OCI-LY3 (cell line): Measurements from ENCODE around the gene POLG2.

Source experiments
- H2AFZ ChIP-seq: fragments of 200-600, 300-600 bp; shearing (Covaris generic); 2 replicates; pipeline ENCODE4 v1.6.0; 2014; ENCODE audit warnings: antibody characterized with exemption, low read depth, low read length
- H3K27ac ChIP-seq: fragments of 200-600, 300-600 bp; sonication (generic); 2 replicates; pipeline ENCODE4 v1.5.1; 2014; ENCODE audit warnings: mild to moderate bottlenecking, low read length, moderate library complexity, mixed read lengths
- H3K27me3 ChIP-seq: fragments of 200-600, 300-600 bp; sonication (generic); 2 replicates; pipeline ENCODE4 v1.6.1; 2014; ENCODE audit warnings: low read depth, low read length, mixed read lengths
- H3K36me3 ChIP-seq: fragments of 200-600, 300-600 bp; sonication (generic); replicated peaks from 2 replicates; pipeline ENCODE3; 2014; ENCODE audit warnings: low read depth, low read length, mixed read lengths
- H3K4me1 ChIP-seq: fragments of 300-600, 200-600 bp; sonication (generic); 2 replicates; pipeline ENCODE4 v1.6.1; 2014; ENCODE audit warnings: low read length, mixed read lengths
- H3K4me2 ChIP-seq: fragments of 200-600, 300-600 bp; sonication (generic); 2 replicates; pipeline ENCODE4 v1.6.1; 2014; ENCODE audit warnings: low read length, mixed read lengths
- H3K4me3 ChIP-seq: fragments of 300-600, 200-600 bp; sonication (generic); 2 replicates; pipeline ENCODE4 v1.5.1; 2014; ENCODE audit warnings: antibody characterized with exemption, mild to moderate bottlenecking, low read length, moderate library complexity
- H3K79me2 ChIP-seq: fragments of 300-600, 200-600 bp; shearing (Covaris generic); 2 replicates; pipeline ENCODE4 v1.6.1; 2014; ENCODE audit warnings: mild to moderate bottlenecking, low read length, mixed read lengths
- H3K9ac ChIP-seq: fragments of 300-600, 200-600 bp; shearing (Covaris generic); 2 replicates; pipeline ENCODE4 v1.6.0; 2014; ENCODE audit warnings: mild to moderate bottlenecking, low read length, moderate library complexity
- H3K9me3 ChIP-seq: fragments of 200-600, 300-600 bp; shearing (Covaris generic); 2 replicates; pipeline ENCODE4 v1.6.1; 2014; ENCODE audit warnings: low read length, mixed read lengths; ENCODE audit not compliant: insufficient read depth
- H4K20me1 ChIP-seq: fragments of 200-600, 300-600 bp; sonication (generic); 2 replicates; pipeline ENCODE4 v1.6.1; 2016; ENCODE audit warnings: low read length, mixed read lengths; ENCODE audit not compliant: insufficient read depth
- EZH2phosphoT487 ChIP-seq: fragments of 200-600 bp; shearing (Covaris generic); IDR thresholded peaks from 2 replicates; pipeline ENCODE4 v1.6.1; 2018; ENCODE audit warnings: antibody characterized with exemption, mixed run types, low read depth
- TF ChIP-seq, protein P1 (sequence below): fragments of 200-600, 300-600 bp; sonication (generic); IDR thresholded peaks from 2 replicates; pipeline ENCODE4 v1.5.1; 2014; ENCODE audit warnings: antibody characterized with exemption, low read length, low read depth

Gene POLG2

DNA sequence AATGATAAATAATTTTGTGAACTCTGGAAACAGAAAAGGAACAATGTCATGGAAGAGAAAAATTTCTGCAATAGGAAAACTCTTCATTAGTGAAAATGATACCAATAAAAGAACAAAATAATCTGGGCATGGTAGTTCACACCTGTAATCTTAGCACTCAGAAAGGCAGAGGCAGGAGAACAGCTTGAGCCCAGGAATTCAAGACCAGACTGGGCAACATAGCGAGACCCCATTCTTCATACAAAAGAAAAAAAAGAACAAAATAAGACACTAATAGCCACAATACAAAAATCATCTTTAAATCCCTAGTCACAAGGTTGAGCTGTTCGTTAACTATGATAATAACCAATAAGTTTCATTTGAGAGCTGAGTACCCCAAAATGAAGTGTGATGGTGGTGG, 8.6 kb downstream of the POLG2 start:
- H3K4me1 ChIP-seq: no peaks in the 10 kb centered on the region
- no peaks in the 10 kb centered on the region for H3K9me3 ChIP-seq
- no peak overlapping the region for H2AFZ ChIP-seq
- H3K27ac ChIP-seq: no peak overlapping the region
- peaks cover 70% of the 10 kb centered on the region for H3K36me3 ChIP-seq
- H4K20me1 ChIP-seq: no peaks in the 10 kb centered on the region
- TF ChIP-seq, protein P1, sequence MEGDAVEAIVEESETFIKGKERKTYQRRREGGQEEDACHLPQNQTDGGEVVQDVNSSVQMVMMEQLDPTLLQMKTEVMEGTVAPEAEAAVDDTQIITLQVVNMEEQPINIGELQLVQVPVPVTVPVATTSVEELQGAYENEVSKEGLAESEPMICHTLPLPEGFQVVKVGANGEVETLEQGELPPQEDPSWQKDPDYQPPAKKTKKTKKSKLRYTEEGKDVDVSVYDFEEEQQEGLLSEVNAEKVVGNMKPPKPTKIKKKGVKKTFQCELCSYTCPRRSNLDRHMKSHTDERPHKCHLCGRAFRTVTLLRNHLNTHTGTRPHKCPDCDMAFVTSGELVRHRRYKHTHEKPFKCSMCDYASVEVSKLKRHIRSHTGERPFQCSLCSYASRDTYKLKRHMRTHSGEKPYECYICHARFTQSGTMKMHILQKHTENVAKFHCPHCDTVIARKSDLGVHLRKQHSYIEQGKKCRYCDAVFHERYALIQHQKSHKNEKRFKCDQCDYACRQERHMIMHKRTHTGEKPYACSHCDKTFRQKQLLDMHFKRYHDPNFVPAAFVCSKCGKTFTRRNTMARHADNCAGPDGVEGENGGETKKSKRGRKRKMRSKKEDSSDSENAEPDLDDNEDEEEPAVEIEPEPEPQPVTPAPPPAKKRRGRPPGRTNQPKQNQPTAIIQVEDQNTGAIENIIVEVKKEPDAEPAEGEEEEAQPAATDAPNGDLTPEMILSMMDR: no peak
- no peak for TF ChIP-seq EZH2phosphoT487
- H3K9ac ChIP-seq: no peak overlapping the region
- H3K79me2 ChIP-seq: peaks cover 10% of the 10 kb centered on the region
- no peaks in the 10 kb centered on the region for H3K27me3 ChIP-seq
- no peak overlapping the region for H3K4me2 ChIP-seq
- no peak overlapping the region for H3K4me3 ChIP-seq

DNA sequence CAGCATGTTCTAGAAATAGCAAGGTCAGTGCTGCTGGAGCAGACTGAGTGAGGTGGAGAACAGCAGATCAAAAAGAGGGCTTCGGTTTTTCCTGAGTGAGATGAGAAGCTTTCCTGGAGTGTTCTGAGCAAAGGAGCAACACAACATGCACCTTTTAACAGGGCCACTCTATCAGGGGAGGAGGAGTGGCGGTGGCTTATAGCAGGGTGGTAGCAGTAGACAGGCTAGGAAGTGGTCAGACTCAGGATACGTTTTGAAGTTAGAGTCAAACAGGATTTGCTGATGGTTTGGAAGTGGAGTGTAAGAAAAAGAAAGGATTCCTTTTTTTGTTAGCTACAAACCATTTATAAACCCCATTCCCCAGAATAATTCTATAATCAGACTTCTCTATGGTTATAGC, 12.5 kb downstream of the POLG2 start:
- TF ChIP-seq, protein P1: no peak
- no peak for TF ChIP-seq EZH2phosphoT487
- no peak overlapping the region for H3K4me3 ChIP-seq
- no peak overlapping the region for H3K9ac ChIP-seq
- no peaks in the 10 kb centered on the region for H3K9me3 ChIP-seq
- H3K27ac ChIP-seq: no peak overlapping the region
- no peaks in the 10 kb centered on the region for H3K79me2 ChIP-seq
- no peak overlapping the region for H3K4me2 ChIP-seq
- no peaks in the 10 kb centered on the region for H4K20me1 ChIP-seq
- no peaks in the 10 kb centered on the region for H3K4me1 ChIP-seq
- H3K27me3 ChIP-seq: no peaks in the 10 kb centered on the region
- H2AFZ ChIP-seq: no peak overlapping the region
- H3K36me3 ChIP-seq: peaks cover 49% of the 10 kb centered on the region

DNA sequence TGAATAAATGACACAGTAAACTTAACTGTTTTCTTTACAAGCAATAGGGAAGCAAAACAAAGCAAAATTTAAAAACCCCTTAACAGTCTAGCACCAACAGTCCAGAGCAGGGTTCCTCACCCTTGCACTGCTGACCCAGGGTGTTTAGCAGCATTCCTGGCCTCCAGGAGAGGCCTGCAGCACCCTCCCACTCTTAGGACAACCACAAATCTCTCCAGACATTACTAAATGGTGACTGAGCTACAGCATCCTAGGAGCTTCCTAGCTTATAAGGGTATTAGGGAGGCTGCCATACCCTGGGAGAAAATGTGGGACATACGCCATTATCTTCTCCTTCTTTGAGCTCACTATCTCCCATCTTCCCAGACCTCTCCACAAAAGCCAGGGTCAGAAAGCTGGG, 15.9 kb downstream of the POLG2 start:
- no peak overlapping the region for H3K27ac ChIP-seq
- peaks cover 44% of the 10 kb centered on the region for H3K36me3 ChIP-seq
- no peaks in the 10 kb centered on the region for H3K4me1 ChIP-seq
- H4K20me1 ChIP-seq: no peaks in the 10 kb centered on the region
- no peak for TF ChIP-seq EZH2phosphoT487
- TF ChIP-seq, protein P1: no peak
- no peak overlapping the region for H3K4me2 ChIP-seq
- no peaks in the 10 kb centered on the region for H3K79me2 ChIP-seq
- no peaks in the 10 kb centered on the region for H3K9me3 ChIP-seq
- no peak overlapping the region for H2AFZ ChIP-seq
- no peak overlapping the region for H3K4me3 ChIP-seq
- H3K27me3 ChIP-seq: no peaks in the 10 kb centered on the region
- H3K9ac ChIP-seq: no peak overlapping the region

DNA sequence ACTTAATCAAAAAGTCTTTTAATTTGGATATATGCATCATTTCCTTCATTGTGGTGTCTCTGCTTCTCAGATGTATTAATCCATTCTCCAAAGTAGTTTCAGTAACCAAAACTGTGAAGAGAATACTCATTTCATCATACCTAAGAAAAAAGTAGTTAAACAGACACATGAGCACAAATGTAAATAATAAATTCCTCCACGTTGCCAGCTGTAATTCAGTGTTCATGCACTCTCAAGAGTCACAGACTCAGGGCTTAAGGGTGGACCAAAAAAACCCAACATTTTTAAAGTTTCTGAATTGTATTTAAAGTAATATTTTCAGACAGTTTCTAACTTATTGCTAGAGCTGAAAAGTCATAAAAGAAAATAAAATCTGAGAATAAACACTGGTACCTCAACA, 19.0 kb downstream of the POLG2 start:
- Histone ChIP-seq H3K9ac (no peak overlapping the region), H3K36me3 (peaks cover 20% of the 10 kb centered on the region), H3K27ac (no peak overlapping the region), H4K20me1 (no peaks in the 10 kb centered on the region), H3K79me2 (no peaks in the 10 kb centered on the region), H3K4me3 (no peak overlapping the region), H2AFZ (no peak overlapping the region), H3K4me2 (no peak overlapping the region), H3K4me1 (no peaks in the 10 kb centered on the region), H3K9me3 (no peaks in the 10 kb centered on the region), H3K27me3 (no peaks in the 10 kb centered on the region)
- no peak for TF ChIP-seq EZH2phosphoT487

DNA sequence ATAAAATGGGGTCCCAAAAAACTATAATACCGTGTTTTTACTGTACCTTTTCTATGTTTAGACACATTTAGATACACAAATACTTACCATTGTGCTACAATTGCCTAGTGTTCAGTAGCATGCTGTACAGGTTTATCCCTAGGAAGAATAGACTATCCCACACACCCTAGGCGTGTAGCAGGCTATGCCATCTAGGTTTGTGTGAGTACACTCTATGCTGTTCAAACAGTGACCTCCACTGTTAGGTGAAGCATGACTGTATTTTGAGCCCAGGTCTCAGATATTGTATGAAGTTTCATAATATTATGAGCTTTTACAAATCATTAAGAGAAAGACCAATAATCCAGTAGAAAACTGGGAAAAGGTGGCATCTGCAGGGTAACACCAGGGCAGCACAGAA, 24.3 kb downstream of the POLG2 start:
- H3K79me2 ChIP-seq: no peaks in the 10 kb centered on the region
- no peak overlapping the region for H3K4me2 ChIP-seq
- H3K27ac ChIP-seq: no peak overlapping the region
- no peaks in the 10 kb centered on the region for H4K20me1 ChIP-seq
- H3K9ac ChIP-seq: no peak overlapping the region
- no peak overlapping the region for H3K4me3 ChIP-seq
- no peaks in the 10 kb centered on the region for H3K27me3 ChIP-seq
- no peaks in the 10 kb centered on the region for H3K9me3 ChIP-seq
- no peak overlapping the region for H2AFZ ChIP-seq
- TF ChIP-seq, protein P1: no peak
- no peak for TF ChIP-seq EZH2phosphoT487
- H3K4me1 ChIP-seq: no peaks in the 10 kb centered on the region
- peaks cover 5% of the 10 kb centered on the region for H3K36me3 ChIP-seq
